Uterus (tissue), 2 donors: ENCODE measurements around the gene DOCK1.

Source experiments
- CTCF ChIP-seq, 4 experiments: fragments of 200-600 bp in 2 of 4; fragments of 450-650 bp in 2 of 4; sonication (generic) in 2 of 4; IDR thresholded peaks; one replicate each; pipeline ENCODE4 v1.5.1; 2016 to 2019; ENCODE audit warnings: antibody characterized with exemption in 4 of 4, mild to moderate bottlenecking in 2 of 4, moderate library complexity in 1 of 4
- POLR2A ChIP-seq, 2 donors: fragments of 450-650 bp; IDR thresholded peaks; one replicate each; pipeline ENCODE4 v1.6.1; 2016; ENCODE audit warnings: antibody characterized with exemption in 2 of 2, mild to moderate bottlenecking in 1 of 2, moderate library complexity in 1 of 2

DNA sequence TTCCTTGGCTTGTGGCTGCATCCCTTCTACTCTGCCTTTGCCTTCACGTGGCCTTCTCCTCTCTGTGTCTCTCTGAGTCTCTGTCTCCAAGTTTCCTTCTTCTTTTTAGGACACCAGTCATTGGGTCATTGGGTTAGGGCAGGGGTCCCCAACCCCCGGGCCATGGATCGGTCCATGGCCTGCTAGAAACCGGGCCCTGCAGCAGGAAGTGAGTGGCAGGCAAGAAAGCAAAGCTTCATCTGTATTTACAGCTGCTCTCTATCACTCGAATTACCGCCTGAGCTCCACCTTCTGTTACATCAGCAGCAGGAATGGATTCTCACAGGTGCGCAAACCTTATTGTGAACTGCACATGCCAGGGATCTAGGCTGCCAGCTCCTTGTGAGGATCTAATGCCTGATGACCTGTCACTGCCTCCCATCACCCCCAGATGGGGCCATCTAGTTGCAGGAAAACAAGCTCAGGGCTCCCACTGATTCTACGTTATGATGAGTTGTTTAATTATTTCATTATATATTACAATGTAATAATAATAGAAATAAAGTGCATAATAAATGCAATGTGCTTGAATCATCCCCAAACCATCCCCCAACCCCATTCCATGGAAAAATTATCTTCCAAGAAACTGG lies 47.9 kb upstream of the DOCK1 start:
- no peak for TF ChIP-seq CTCF (IDR thresholded peaks at IDR 0.05)
- no peak for TF ChIP-seq POLR2A (IDR thresholded peaks at IDR 0.05)
